ENCODE results near the gene DCHS1. TPM values are rescaled to one million over a fixed set of nuclear protein-coding genes. Genes with fewer than 3 reads are reported as not detected.

The DCHS1 gene
- polyA plus RNA-seq, 1 experiment: 7.3 TPM

- H3K4me3 ChIP-seq (ENCODE audit: low read depth, low read length): no peak overlapping the region
- no peaks in the 10 kb centered on the region for H3K27me3 ChIP-seq (ENCODE audit: control insufficient read depth, insufficient read depth, low read length)
- POLR2A ChIA-PET: no interaction called here
- TF ChIP-seq CTCF (IDR thresholded peaks at IDR 0.05; ENCODE audit: insufficient read depth, low read depth, low read length): no peak
- CTCF ChIA-PET: interaction anchor here (1.0 to 2.6 kb wide), 4 partner anchors 8 to 144 kb away, joined by 3 to 17 read pairs (median 4); partner anchors contain the start of gene MRPL17
- H3K36me3 ChIP-seq (ENCODE audit: control insufficient read depth, insufficient read depth, low read length): no peaks in the 10 kb centered on the region
- DNase-seq (ENCODE audit: low read depth): no peak
These were observed 19.3 kb upstream of the DCHS1 start for GRCh38 chr11:6674862-6675261.

GRCh38 chr11:6674219-6674597 is 18.6 kb upstream of the DCHS1 start:
- H3K36me3 ChIP-seq (ENCODE audit: control insufficient read depth, insufficient read depth, low read length): no peaks in the 10 kb centered on the region
- H3K4me3 ChIP-seq (ENCODE audit: low read depth, low read length): no peak overlapping the region
- no peak for DNase-seq (ENCODE audit: low read depth)
- POLR2A ChIA-PET: no interaction called here
- TF ChIP-seq CTCF (IDR thresholded peaks at IDR 0.05; ENCODE audit: insufficient read depth, low read depth, low read length): no peak
- no peaks in the 10 kb centered on the region for H3K27me3 ChIP-seq (ENCODE audit: control insufficient read depth, insufficient read depth, low read length)
- CTCF ChIA-PET: interaction anchor here (0.7 to 2.6 kb wide), 5 partner anchors 9 to 228 kb away, joined by 3 to 17 read pairs (median 3); partner anchors contain the start of gene MRPL17

- Histone ChIP-seq H3K36me3 (ENCODE audit: control insufficient read depth, insufficient read depth, low read length) (no peaks in the 10 kb centered on the region), H3K4me3 (ENCODE audit: low read depth, low read length) (no peak overlapping the region), H3K27me3 (ENCODE audit: control insufficient read depth, insufficient read depth, low read length) (no peaks in the 10 kb centered on the region)
- CTCF ChIA-PET: interaction anchor here (0.7 to 2.6 kb wide), 4 partner anchors 9 to 227 kb away, joined by 3 to 17 read pairs (median 3); partner anchors contain the start of gene MRPL17
- POLR2A ChIA-PET: no interaction called here
- DNase-seq (ENCODE audit: low read depth): no peak
- no peak for TF ChIP-seq CTCF (IDR thresholded peaks at IDR 0.05; ENCODE audit: insufficient read depth, low read depth, low read length)
These were observed 18.1 kb upstream of the DCHS1 start for GRCh38 chr11:6673523-6674218.

GRCh38 chr11:6671991-6672390 is 16.4 kb upstream of the DCHS1 start:
- TF ChIP-seq CTCF (IDR thresholded peaks at IDR 0.05; ENCODE audit: insufficient read depth, low read depth, low read length): no peak
- Histone ChIP-seq H3K4me3 (ENCODE audit: low read depth, low read length) (no peak overlapping the region), H3K36me3 (ENCODE audit: control insufficient read depth, insufficient read depth, low read length) (no peaks in the 10 kb centered on the region), H3K27me3 (ENCODE audit: control insufficient read depth, insufficient read depth, low read length) (no peaks in the 10 kb centered on the region)
- ChIA-PET CTCF (interaction anchor here (0.8 to 1.4 kb wide), 4 partner anchors 9 to 54 kb away, joined by 3 to 4 read pairs (median 4); partner anchors contain the start of gene MRPL17), POLR2A (interaction anchor here (0.6 kb wide), 1 partner anchor 45 kb away, joined by 7 read pairs; no protein-coding TSS in a partner anchor)
- DNase-seq (ENCODE audit: low read depth): no peak

GRCh38 chr11:6670202-6670830 is 14.7 kb upstream of the DCHS1 start:
- CTCF ChIA-PET: interaction anchor here (1.5 kb wide), 1 partner anchor 140 kb away, joined by 4 read pairs; no protein-coding TSS in a partner anchor
- POLR2A ChIA-PET: no interaction called here
- TF ChIP-seq CTCF (IDR thresholded peaks at IDR 0.05; ENCODE audit: insufficient read depth, low read depth, low read length): no peak
- H3K4me3 ChIP-seq (ENCODE audit: low read depth, low read length): no peak overlapping the region
- no peaks in the 10 kb centered on the region for H3K27me3 ChIP-seq (ENCODE audit: control insufficient read depth, insufficient read depth, low read length)
- H3K36me3 ChIP-seq (ENCODE audit: control insufficient read depth, insufficient read depth, low read length): no peaks in the 10 kb centered on the region
- no peak for DNase-seq (ENCODE audit: low read depth)

All from BJ (cell line).